ENCODE measurements around the gene RPS17.

DNA sequence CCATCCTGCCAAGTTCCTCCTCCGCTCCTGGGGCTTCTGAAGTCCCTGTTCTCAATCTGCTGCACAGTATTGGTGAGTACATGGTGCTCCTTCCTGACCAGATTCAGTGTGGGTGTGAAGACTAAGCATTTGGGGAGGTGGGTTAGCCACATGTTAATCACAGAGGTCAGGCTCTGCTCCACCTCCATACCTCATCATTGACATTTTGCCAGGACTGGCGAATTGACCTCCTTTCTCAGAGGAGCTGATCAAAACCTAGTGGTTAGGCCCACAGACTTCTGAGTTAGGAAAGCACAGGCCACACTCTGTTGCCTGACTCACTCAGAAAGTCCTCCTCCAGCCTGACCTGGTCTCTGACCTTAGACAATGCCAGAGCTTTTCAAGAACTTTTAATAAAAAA, 8.4 kb upstream of the RPS17 start:
- no peak for TF ChIP-seq EZH2 (IDR thresholded peaks at IDR 0.05)
- no peak for TF ChIP-seq POLR2AphosphoS5 (IDR thresholded peaks at IDR 0.05; ENCODE audit: borderline replicate concordance, low read depth, low read length)
- no peak for TF ChIP-seq FOXP2 (optimal IDR thresholded peaks at IDR 0.05; ENCODE audit: control extremely low read depth, extremely low read length, insufficient read depth)

All from SK-N-MC (cell line).